PC-3 (cell line): ENCODE measurements around the gene MAP3K20.

Source experiments
- CTCF ChIP-seq: fragments of 300-600 bp; sonication (generic); conservative IDR thresholded peaks from 2 replicates; pipeline ENCODE4 v1.5.1; 2017; ENCODE audit warnings: antibody characterized with exemption, low read depth, mild to moderate bottlenecking, low read length
- EZH2 ChIP-seq: fragments of 300-600 bp; sonication (generic); IDR thresholded peaks from one replicate; pipeline ENCODE4 v1.6.1; 2017; ENCODE audit warnings: antibody characterized with exemption, mild to moderate bottlenecking, low read length; ENCODE audit not compliant: unreplicated experiment

- TF ChIP-seq EZH2 (no peak), CTCF (no peak)
These were observed 207.3 kb downstream of the MAP3K20 start for GRCh38 chr2:173282795-173283545.
